ENCODE results near the gene ZSCAN31.
"Not testable (repeated sequence)": the region's sequence is repeated elsewhere in the genome, so short reads cannot be mapped to it uniquely, and the experiment has no call there.

Gene ZSCAN31

GRCh38 chr6:28371706-28372451 is 35.9 kb upstream of the ZSCAN31 start:
- TF ChIP-seq CTCF (conservative IDR thresholded peaks at IDR 0.05) = no peak
- no peak overlapping the region for H3K27ac ChIP-seq

GRCh38 chr6:28371280-28371679 is 35.3 kb upstream of the ZSCAN31 start:
- no peak for TF ChIP-seq CTCF (conservative IDR thresholded peaks at IDR 0.05)
- H3K27ac ChIP-seq = no peak overlapping the region

DNA sequence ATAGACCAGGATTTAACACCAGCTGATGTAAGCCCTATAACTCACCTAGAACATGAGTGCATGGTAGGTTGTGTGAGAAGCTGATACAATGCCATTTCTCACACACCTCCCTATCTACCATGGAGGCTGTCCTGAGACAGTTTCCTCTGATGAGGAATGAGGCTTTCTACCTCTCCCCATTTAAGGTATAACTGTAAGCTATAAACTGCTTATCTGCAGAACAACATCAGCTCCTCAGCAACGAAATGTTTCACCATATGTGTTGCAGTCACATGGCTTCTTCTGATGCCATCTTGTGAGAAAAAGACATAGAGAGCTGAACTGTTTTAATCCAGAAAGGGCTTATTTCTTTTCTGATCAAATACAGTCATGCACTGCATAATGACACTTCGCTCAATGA is 34.5 kb upstream of the ZSCAN31 start:
- H3K27ac ChIP-seq = no peak overlapping the region
- TF ChIP-seq CTCF (conservative IDR thresholded peaks at IDR 0.05) = no peak

GRCh38 chr6:28369463-28369862 is 33.5 kb upstream of the ZSCAN31 start:
- TF ChIP-seq CTCF (conservative IDR thresholded peaks at IDR 0.05) = no peak
- no peak overlapping the region for H3K27ac ChIP-seq

DNA sequence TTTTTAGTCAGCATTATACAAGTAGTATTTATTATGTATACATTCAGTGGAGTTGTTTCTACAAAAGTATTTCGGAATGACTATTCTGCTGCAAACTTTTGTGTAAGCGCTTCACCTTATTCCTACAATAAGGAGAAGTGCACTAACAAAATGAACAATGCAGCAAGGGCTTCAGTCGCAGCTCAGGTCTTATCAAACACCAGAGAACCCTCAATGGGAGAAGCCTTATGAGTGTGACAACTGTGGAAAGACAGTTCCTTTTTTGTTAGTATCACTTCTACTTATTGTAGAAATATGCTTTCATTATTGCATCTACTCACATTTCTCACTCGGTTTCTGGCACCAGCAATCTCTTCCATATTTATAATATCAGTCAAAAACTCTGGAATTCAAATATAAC is 32.6 kb upstream of the ZSCAN31 start:
- H3K27ac ChIP-seq = no peak overlapping the region
- TF ChIP-seq CTCF (conservative IDR thresholded peaks at IDR 0.05) = no peak

DNA sequence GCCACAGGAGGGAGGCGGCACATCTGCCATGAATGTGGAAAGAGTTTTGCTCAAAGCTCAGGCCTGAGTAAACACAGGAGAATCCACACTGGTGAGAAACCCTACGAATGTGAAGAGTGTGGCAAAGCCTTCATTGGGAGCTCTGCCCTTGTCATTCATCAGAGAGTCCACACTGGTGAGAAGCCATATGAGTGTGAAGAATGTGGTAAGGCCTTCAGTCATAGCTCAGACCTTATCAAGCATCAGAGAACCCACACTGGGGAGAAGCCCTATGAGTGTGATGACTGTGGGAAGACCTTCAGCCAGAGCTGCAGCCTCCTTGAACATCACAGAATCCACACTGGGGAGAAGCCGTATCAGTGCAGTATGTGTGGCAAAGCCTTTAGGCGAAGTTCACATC is 29.6 kb upstream of the ZSCAN31 start:
- not testable (repeated sequence) for H3K27ac ChIP-seq

DNA sequence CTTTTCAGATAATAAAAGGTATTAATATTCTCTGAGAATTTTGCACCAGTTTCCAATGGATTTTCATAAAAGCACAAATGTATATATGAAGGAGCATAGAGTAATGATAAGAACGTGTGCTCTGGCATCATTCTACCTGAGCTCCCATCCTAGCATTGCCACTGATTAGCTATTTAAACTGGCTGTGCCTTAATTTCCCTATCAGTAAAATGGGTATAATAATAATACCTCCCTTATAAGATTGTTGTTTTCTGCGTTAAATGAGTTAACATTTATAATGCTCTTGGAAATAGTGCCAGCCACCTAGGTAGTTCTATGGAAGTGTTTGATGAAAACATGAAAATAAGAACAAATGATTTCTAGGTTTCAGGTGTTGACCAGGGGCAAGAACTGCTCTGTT is 25.0 kb upstream of the ZSCAN31 start:
- H3K27ac ChIP-seq = peak overlapping the region; percentile 70
- TF ChIP-seq CTCF (conservative IDR thresholded peaks at IDR 0.05) = no peak

DNA sequence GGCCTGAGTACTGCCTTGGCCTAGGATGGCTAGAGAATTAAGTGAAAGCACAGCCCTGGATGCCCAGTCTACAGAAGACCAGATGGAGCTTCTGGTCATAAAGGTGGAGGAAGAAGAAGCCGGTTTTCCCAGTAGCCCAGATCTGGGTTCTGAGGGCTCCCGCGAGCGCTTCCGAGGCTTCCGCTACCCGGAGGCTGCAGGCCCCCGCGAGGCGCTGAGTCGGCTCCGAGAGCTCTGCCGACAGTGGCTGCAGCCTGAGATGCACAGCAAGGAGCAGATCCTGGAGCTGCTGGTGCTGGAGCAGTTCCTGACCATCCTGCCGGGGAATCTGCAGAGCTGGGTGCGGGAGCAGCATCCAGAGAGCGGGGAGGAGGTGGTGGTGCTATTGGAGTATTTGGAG is 23.6 kb upstream of the ZSCAN31 start:
- H3K27ac ChIP-seq = peak overlapping the region; percentile 70

- no peak for TF ChIP-seq CTCF (conservative IDR thresholded peaks at IDR 0.05)
- peak overlapping the region; percentile 89; the same call in 1 of the 2 replicates for H3K27ac ChIP-seq
Observed at GRCh38 chr6:28357036-28357435, 21.1 kb upstream of the ZSCAN31 start.
